Measurements from ENCODE around the gene ANKRD60.

Gene ANKRD60

DNA sequence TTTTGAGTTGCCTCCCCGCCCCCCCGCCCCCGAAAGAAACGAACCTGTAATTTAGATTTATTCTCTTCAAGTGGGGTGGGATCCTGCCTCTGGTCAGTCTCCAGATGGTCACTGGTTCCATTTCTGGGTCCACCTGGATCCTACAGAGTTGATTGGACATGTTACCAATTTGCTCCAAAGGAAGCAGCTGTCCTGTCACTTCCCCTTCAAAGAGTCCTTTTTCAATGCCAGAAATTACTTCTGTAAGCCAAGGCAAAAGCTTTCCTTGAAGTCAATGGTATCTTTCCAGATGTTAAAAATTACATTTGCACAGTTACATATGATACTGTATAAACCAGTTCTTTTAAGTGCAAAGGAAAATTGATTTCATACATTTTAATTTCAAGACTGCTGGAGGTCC is 12.0 kb upstream of the ANKRD60 start:
- H3K9me3 ChIP-seq (replicated peaks in 1 of 11) = no peaks in the 10 kb centered on the region
- no peak overlapping the region for H3K27ac ChIP-seq

DNA sequence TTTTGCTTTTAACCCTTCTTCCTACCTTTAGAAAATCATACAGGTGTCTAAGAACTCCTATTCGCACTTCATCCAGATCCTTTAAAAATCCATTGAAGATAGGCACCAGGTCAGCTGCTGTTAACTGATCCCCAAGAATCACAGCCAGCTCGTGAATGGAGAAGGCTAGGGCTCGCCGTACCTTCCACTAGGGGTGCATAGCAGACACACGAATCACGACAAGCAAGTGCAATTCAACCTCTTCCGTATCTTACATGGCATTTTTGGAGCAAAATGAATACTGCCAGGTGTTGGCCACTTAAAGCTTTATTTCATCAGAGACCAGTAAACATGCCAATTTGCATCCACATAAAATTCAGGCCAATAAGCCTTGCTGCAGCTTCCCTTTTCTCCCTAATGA is 10.8 kb upstream of the ANKRD60 start:
- H3K9ac ChIP-seq = 0 out of 22 replicates have a peak overlapping the region, but pooled peaks of 1 of the 11 experiments have one; percentile 1
- H3K27ac ChIP-seq = no peak overlapping the region
- peaks cover 0 to 55% (median 9%) of the 10 kb centered on the region in 11 experiments; a peak in 15 of 22 replicates for H3K36me3 ChIP-seq
- no peak overlapping the region for H3K4me2 ChIP-seq
- H4K20me1 ChIP-seq = 0 out of 22 replicates have a peak, but pooled peaks cover 0 to 5% (median 0%) of the 10 kb centered on the region in 11 experiments
- peaks cover 0 to 15% (median 12%) of the 10 kb centered on the region in 10 experiments; a peak in 16 of 20 replicates for H3K4me1 ChIP-seq
- TF ChIP-seq Cebpa-rat (IDR thresholded peaks at IDR 0.05) = no peak
- H3K4me3 ChIP-seq = no peak overlapping the region
- H3K9me3 ChIP-seq (replicated peaks in 1 of 11) = no peaks in the 10 kb centered on the region
- H3K27me3 ChIP-seq = peaks cover 10 to 24% (median 20%) of the 10 kb centered on the region in 11 experiments; a peak in 19 of 22 replicates

More for the DNA sequence above, 12.0 kb upstream of the ANKRD60 start:
- H3K27me3 ChIP-seq = peaks cover 8 to 11% (median 9%) of the 10 kb centered on the region in 11 experiments; a peak in 17 of 22 replicates
- no peak for TF ChIP-seq Cebpa-rat (IDR thresholded peaks at IDR 0.05)
- no peak overlapping the region for H3K4me3 ChIP-seq
- no peak overlapping the region for H3K4me2 ChIP-seq
- H3K36me3 ChIP-seq = peaks cover 0 to 58% (median 12%) of the 10 kb centered on the region in 11 experiments; a peak in 15 of 22 replicates
- H3K4me1 ChIP-seq = peaks cover 0 to 15% (median 12%) of the 10 kb centered on the region in 10 experiments; a peak in 16 of 20 replicates
- H4K20me1 ChIP-seq = no peaks in the 10 kb centered on the region
- no peak overlapping the region for H3K9ac ChIP-seq

DNA sequence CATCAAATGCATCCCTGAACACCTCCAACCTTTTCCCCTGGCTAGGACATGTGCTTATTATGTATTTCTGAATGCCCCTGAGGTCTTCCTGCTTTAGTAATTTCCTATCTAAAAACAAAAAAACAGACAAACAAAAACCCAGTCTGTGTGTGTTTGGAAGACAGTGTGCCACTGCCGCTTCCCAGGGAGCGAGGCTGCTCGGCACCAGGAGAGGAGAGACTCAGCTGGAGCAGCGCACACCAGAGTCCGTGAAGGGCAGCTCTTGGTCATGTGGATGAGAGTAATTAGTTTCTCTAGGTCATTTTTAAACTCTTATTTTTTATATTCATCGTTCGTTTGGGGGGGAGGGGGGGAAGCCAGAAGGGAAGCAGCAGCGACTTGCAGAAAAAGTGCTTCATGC is 10.0 kb upstream of the ANKRD60 start:
- no peak overlapping the region for H3K4me2 ChIP-seq

DNA sequence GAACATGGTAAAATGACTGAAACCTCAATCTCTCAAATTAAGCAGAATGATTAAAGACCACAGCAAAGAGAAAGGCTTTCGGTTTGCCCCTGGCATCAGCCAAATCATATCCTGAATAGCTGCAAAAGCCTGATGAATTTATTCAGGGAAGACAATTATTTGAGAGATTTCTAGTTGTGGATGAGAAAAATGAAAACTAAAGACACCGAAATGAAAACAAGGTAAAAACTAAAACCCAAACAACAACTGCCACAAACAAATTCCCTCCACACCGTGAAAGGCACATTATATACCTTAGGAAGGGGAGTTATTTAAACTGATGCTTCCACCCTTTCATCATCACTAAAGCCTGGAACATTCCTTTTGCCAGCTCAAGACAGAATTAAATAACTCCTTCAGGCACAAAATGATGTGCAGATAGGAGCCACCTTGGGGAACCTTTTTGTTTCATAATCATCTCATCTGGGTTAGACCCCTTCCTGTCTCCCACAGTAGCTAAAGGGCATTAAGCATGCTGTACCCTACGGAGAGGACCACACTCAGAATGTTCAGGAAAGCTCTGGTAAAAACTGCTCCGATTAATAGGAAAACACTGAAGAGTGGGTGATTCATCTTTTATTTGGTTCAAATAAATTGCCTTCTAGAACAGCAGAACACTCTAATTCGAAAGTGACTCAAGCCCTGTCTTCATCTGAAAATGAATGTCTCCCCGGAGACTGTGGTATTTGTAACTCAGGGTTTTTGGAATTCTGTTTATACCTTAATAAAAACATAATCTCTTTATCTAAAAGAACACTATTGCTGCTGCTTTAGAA is 9.1 kb upstream of the ANKRD60 start:
- H4K20me1 ChIP-seq = 0 out of 22 replicates have a peak, but pooled peaks cover 0 to 5% (median 0%) of the 10 kb centered on the region in 11 experiments
- peak overlapping the region in 9 of 11 experiments; percentile 21 to 76 (median 64); a peak in 10 of 22 replicates for H3K9ac ChIP-seq
- H3K27ac ChIP-seq = peak overlapping the region in 1 of 11 experiments; percentile 61; a peak in 2 of 22 replicates
- TF ChIP-seq Cebpa-rat (IDR thresholded peaks at IDR 0.05) = no peak
- H3K4me2 ChIP-seq = peak overlapping the region; percentile 81 to 92 (median 84); a peak in 20 of 22 replicates
- H3K9me3 ChIP-seq (replicated peaks in 1 of 11) = no peaks in the 10 kb centered on the region
- peaks cover 0 to 41% (median 0%) of the 10 kb centered on the region in 11 experiments; a peak in 7 of 22 replicates for H3K36me3 ChIP-seq
- peak overlapping the region; percentile 53 to 70 (median 59); a peak in 16 of 20 replicates for H3K4me3 ChIP-seq
- H3K27me3 ChIP-seq = peaks cover 10 to 28% (median 20%) of the 10 kb centered on the region in 11 experiments; a peak in 19 of 22 replicates
- peaks cover 0 to 15% (median 12%) of the 10 kb centered on the region in 10 experiments; a peak in 16 of 20 replicates for H3K4me1 ChIP-seq

More for the DNA sequence above, 10.0 kb upstream of the ANKRD60 start:
- Histone ChIP-seq H3K27me3 (peaks cover 10 to 28% (median 20%) of the 10 kb centered on the region in 11 experiments; a peak in 19 of 22 replicates), H3K9ac (no peak overlapping the region; a peak in 1 of 22 replicates), H3K4me1 (peaks cover 0 to 15% (median 12%) of the 10 kb centered on the region in 10 experiments; a peak in 16 of 20 replicates), H3K27ac (no peak overlapping the region), H3K36me3 (peaks cover 0 to 51% (median 8%) of the 10 kb centered on the region in 11 experiments; a peak in 15 of 22 replicates), H4K20me1 (0 out of 22 replicates have a peak, but pooled peaks cover 0 to 5% (median 0%) of the 10 kb centered on the region in 11 experiments), H3K9me3 (replicated peaks in 1 of 11) (no peaks in the 10 kb centered on the region), H3K4me3 (no peak overlapping the region)
- TF ChIP-seq Cebpa-rat (IDR thresholded peaks at IDR 0.05) = no peak

GRCh38 chr20:58236612-58237317 is 8.3 kb upstream of the ANKRD60 start:
- peak overlapping the region; percentile 53 to 70 (median 59) for H3K4me3 ChIP-seq

DNA sequence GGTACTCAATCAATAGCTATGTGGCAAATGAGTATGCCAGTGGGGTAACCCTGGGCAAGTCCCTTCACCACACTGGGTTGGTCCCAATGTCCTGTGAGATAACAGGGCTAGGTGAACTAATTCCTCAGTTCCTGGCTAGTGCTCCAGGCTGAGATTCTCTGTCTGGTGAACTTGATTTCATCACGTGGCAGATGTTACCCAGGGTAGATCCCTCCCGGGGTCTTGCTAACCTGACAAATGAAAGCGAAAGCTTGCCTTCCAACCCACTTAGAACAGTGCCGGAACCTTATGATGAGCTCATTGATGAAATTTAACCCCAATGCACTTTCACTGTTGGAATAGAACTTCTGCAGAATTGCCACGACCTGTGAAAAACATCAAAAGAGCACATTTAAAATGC is 6.6 kb upstream of the ANKRD60 start:
- Histone ChIP-seq H3K4me3 (no peak overlapping the region), H3K4me2 (no peak overlapping the region)
- TF ChIP-seq Cebpa-rat (IDR thresholded peaks at IDR 0.05) = no peak

More at GRCh38 chr20:58236612-58237317, 8.3 kb upstream of the ANKRD60 start:
- Histone ChIP-seq H3K27ac (peak overlapping the region in 9 of 11 experiments; percentile 14 to 66 (median 52); a peak in 14 of 22 replicates), H3K9me3 (replicated peaks in 1 of 11) (no peaks in the 10 kb centered on the region), H3K4me2 (peak overlapping the region; percentile 81 to 92 (median 84)), H3K36me3 (peaks cover 0 to 34% (median 0%) of the 10 kb centered on the region in 11 experiments; a peak in 5 of 22 replicates), H4K20me1 (0 out of 22 replicates have a peak, but pooled peaks cover 0 to 5% (median 0%) of the 10 kb centered on the region in 11 experiments), H3K27me3 (peaks cover 10 to 28% (median 20%) of the 10 kb centered on the region in 11 experiments; a peak in 19 of 22 replicates), H3K9ac (peak overlapping the region in 10 of 11 experiments; percentile 53 to 76 (median 66); a peak in 20 of 22 replicates), H3K4me1 (peaks cover 0 to 15% (median 12%) of the 10 kb centered on the region in 10 experiments; a peak in 16 of 20 replicates)
- TF ChIP-seq Cebpa-rat (IDR thresholded peaks at IDR 0.05) = no peak

DNA sequence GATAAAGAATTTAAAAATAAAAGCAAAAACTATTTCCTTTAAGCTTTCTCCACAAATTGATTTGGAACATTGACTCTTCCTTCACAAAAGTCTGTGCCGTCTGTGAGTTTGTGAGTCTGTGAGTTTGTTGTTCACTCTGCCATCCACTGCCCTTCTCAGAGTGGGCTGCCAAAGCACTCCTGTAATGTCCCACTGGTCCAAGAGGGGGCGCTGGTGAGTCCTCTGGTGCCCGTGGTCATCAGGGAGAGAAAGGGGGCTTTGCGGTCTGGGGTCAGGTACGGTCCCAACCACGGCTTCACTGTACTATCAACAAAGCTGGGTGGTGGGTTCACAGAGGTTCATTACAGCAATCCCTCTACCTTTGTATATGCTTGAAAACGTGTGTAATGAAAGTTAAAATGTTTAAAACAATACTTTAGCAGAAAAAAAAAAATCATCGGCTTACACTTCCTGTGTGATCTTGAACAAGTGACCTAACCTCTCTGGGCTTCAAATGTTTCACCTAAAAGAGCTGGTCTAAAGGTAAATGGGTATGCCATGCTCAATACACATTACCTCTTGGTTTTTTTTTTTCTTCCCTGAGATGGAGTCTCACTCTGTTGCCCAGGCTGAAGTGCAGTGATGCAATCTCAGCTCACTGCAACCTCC is 5.6 kb upstream of the ANKRD60 start:
- TF ChIP-seq Cebpa-rat (IDR thresholded peaks at IDR 0.05) = no peak
- H3K9me3 ChIP-seq (replicated peaks in 1 of 11) = no peaks in the 10 kb centered on the region
- H3K27ac ChIP-seq = no peak overlapping the region
- peaks cover 0 to 10% (median 0%) of the 10 kb centered on the region in 11 experiments; a peak in 1 of 22 replicates for H4K20me1 ChIP-seq
- H3K4me3 ChIP-seq = no peak overlapping the region
- H3K4me2 ChIP-seq = no peak overlapping the region
- H3K9ac ChIP-seq = no peak overlapping the region
- H3K27me3 ChIP-seq = peaks cover 30 to 52% (median 39%) of the 10 kb centered on the region in 11 experiments
- H3K4me1 ChIP-seq = peaks cover 0 to 16% (median 12%) of the 10 kb centered on the region in 10 experiments; a peak in 18 of 20 replicates
- peaks cover 0 to 16% (median 0%) of the 10 kb centered on the region in 11 experiments; a peak in 4 of 22 replicates for H3K36me3 ChIP-seq

More for the DNA sequence above, 6.6 kb upstream of the ANKRD60 start:
- Histone ChIP-seq H3K27me3 (peaks cover 20 to 42% (median 29%) of the 10 kb centered on the region in 11 experiments), H3K9ac (no peak overlapping the region), H3K4me1 (peaks cover 0 to 15% (median 12%) of the 10 kb centered on the region in 10 experiments; a peak in 16 of 20 replicates), H3K27ac (no peak overlapping the region), H4K20me1 (peaks cover 0 to 5% (median 0%) of the 10 kb centered on the region in 11 experiments; a peak in 1 of 22 replicates), H3K36me3 (peaks cover 0 to 25% (median 0%) of the 10 kb centered on the region in 11 experiments; a peak in 4 of 22 replicates), H3K9me3 (replicated peaks in 1 of 11) (no peaks in the 10 kb centered on the region)

Measured in BLaER1 treated with 17β-estradiol and CSF1 and Interleukin-3, amounts not matched to agents 10 nM and 100 nM (cell line).